ENCODE results near the gene SERTAD1.

SERTAD1 gene

DNA sequence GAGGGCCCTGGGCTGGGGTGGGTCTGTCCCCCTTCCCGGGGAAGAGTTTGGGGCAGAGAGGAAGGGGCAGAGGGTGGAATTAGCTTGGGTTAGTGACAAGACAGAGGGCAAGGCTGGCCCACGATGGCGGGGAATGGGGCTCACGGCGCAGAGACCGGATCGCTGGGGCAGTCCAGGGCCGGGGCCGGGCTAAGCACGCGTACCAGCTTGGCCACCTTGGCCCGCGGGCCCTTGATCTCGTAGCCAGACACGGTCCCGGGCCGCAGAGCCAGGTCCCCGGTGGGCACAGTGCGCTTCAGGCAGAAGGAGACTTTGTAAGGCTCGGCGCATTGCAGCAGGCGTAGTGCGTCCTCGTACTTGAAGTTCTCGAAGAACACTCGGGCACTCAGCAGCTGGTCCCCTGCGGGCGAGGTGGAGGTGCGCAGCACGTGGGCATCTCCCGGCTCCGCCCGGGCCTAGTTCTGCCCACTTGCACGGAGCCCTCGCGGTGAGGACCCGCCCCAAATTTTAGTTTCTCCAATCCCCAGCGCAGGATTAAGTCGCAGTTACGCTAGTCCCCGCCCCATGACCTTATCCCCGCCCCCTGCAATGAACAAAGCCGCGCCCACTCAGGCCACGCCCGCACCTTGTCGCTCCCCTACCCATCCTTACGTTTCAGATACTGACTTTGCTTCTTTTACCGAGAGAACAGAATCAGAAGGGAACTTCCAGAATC lies 27.2 kb downstream of the SERTAD1 start:
- Histone ChIP-seq H3K4me1 (ENCODE audit: control insufficient read depth, low read length) (peaks cover 6% of the 10 kb centered on the region), H4K20me1 (ENCODE audit: control insufficient read depth, insufficient read depth, low read depth, low read length) (no peaks in the 10 kb centered on the region), H3K79me2 (ENCODE audit: control insufficient read depth, low read length) (no peaks in the 10 kb centered on the region), H3K27me3 (ENCODE audit: control insufficient read depth, low read length) (no peaks in the 10 kb centered on the region), H3K9me2 (replicated peaks; ENCODE audit: control insufficient read depth, low read length) (no peaks in the 10 kb centered on the region), H3K4me2 (ENCODE audit: low read length) (no peak overlapping the region), H3K27ac (ENCODE audit: low read depth, low read length) (no peak overlapping the region), H3K4me3 (ENCODE audit: low read length) (no peak overlapping the region), H3K9me3 (ENCODE audit: control insufficient read depth, insufficient read depth, low read length) (no peaks in the 10 kb centered on the region), H3F3A (ENCODE audit: control insufficient read depth, insufficient read depth) (no peaks in the 10 kb centered on the region), H3K36me3 (ENCODE audit: control insufficient read depth, low read length) (no peaks in the 10 kb centered on the region)
- TF ChIP-seq EZH2phosphoT487 (IDR thresholded peaks at IDR 0.05; ENCODE audit: borderline replicate concordance, low read length): no peak
- TF ChIP-seq, protein P1, sequence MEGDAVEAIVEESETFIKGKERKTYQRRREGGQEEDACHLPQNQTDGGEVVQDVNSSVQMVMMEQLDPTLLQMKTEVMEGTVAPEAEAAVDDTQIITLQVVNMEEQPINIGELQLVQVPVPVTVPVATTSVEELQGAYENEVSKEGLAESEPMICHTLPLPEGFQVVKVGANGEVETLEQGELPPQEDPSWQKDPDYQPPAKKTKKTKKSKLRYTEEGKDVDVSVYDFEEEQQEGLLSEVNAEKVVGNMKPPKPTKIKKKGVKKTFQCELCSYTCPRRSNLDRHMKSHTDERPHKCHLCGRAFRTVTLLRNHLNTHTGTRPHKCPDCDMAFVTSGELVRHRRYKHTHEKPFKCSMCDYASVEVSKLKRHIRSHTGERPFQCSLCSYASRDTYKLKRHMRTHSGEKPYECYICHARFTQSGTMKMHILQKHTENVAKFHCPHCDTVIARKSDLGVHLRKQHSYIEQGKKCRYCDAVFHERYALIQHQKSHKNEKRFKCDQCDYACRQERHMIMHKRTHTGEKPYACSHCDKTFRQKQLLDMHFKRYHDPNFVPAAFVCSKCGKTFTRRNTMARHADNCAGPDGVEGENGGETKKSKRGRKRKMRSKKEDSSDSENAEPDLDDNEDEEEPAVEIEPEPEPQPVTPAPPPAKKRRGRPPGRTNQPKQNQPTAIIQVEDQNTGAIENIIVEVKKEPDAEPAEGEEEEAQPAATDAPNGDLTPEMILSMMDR (IDR thresholded peaks at IDR 0.05; ENCODE audit: low read depth, low read length, poor library complexity, severe bottlenecking): no peak

- Histone ChIP-seq H3K79me2 (ENCODE audit: control insufficient read depth, low read length) (no peaks in the 10 kb centered on the region), H3K9me3 (ENCODE audit: control insufficient read depth, insufficient read depth, low read length) (no peaks in the 10 kb centered on the region), H3F3A (ENCODE audit: control insufficient read depth, insufficient read depth) (no peaks in the 10 kb centered on the region), H3K4me1 (ENCODE audit: control insufficient read depth, low read length) (no peaks in the 10 kb centered on the region), H3K27me3 (ENCODE audit: control insufficient read depth, low read length) (no peaks in the 10 kb centered on the region), H3K36me3 (ENCODE audit: control insufficient read depth, low read length) (no peaks in the 10 kb centered on the region), H3K27ac (ENCODE audit: low read depth, low read length) (no peak overlapping the region), H3K4me3 (ENCODE audit: low read length) (no peak overlapping the region), H4K20me1 (ENCODE audit: control insufficient read depth, insufficient read depth, low read depth, low read length) (no peaks in the 10 kb centered on the region), H3K9me2 (replicated peaks; ENCODE audit: control insufficient read depth, low read length) (no peaks in the 10 kb centered on the region), H3K4me2 (ENCODE audit: low read length) (no peak overlapping the region)
- TF ChIP-seq, protein P1 (IDR thresholded peaks at IDR 0.05; ENCODE audit: low read depth, low read length, poor library complexity, severe bottlenecking): no peak
- TF ChIP-seq EZH2phosphoT487 (IDR thresholded peaks at IDR 0.05; ENCODE audit: borderline replicate concordance, low read length): no peak
These were observed 28.3 kb downstream of the SERTAD1 start for GRCh38 chr19:40397568-40397906.

DNA sequence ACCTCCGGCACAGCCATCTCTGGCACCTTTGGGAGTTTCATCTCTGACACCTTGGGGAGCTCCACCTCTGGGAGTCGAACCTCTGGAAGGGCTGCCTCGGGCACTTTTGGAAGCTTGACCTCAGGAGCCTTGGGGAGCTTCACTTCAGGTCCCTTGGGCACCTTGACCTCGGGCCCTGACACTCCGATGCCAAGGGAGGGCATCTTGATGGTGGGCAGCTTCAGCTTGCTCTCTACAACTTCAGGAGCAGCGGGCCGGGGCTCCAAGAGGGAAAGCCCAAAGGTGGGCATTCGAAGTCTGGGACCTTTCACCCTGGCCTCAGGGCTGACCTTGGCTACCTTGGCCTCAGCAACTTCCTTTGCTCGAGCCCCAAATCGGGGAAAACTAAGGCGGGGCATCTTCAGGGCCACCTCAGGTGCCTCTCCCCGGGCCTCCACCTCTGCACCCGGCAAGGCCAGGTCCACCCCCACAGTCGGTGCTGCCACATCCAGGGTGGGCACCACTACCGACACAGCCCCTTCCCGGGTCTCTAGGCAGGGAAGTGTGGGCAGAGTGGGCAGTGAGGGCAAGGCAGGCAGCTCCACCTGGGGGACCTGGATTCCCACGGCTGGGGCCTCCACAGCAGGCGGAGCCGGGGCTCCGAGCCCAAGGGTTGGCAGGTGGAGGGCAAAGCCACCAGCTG lies 28.8 kb downstream of the SERTAD1 start:
- Histone ChIP-seq H3K9me3 (ENCODE audit: control insufficient read depth, insufficient read depth, low read length) (no peaks in the 10 kb centered on the region), H3K27ac (ENCODE audit: low read depth, low read length) (no peak overlapping the region), H3K9me2 (replicated peaks; ENCODE audit: control insufficient read depth, low read length) (no peaks in the 10 kb centered on the region), H3K27me3 (ENCODE audit: control insufficient read depth, low read length) (no peaks in the 10 kb centered on the region), H3K4me1 (ENCODE audit: control insufficient read depth, low read length) (no peaks in the 10 kb centered on the region), H4K20me1 (ENCODE audit: control insufficient read depth, insufficient read depth, low read depth, low read length) (no peaks in the 10 kb centered on the region), H3K79me2 (ENCODE audit: control insufficient read depth, low read length) (no peaks in the 10 kb centered on the region), H3F3A (ENCODE audit: control insufficient read depth, insufficient read depth) (no peaks in the 10 kb centered on the region), H3K4me3 (ENCODE audit: low read length) (no peak overlapping the region), H3K4me2 (ENCODE audit: low read length) (no peak overlapping the region), H3K36me3 (ENCODE audit: control insufficient read depth, low read length) (no peaks in the 10 kb centered on the region)
- no peak for TF ChIP-seq EZH2phosphoT487 (IDR thresholded peaks at IDR 0.05; ENCODE audit: borderline replicate concordance, low read length)
- TF ChIP-seq, protein P1 (IDR thresholded peaks at IDR 0.05; ENCODE audit: low read depth, low read length, poor library complexity, severe bottlenecking): no peak

Data from DOHH2 (cell line).